H9 (cell line): ENCODE measurements around the gene SERPINA6. TPM values are rescaled to one million over a fixed set of nuclear protein-coding genes. Genes with fewer than 3 reads are reported as not detected.

Source experiments
- DNase-seq: peaks from one replicate; pipeline ENCODE4 v3.0.0-alpha.2; 2017
- H2AFZ ChIP-seq: one replicate; pipeline ENCODE4 v1.6.1; 2013; ENCODE audit warnings: mild to moderate bottlenecking, low read length, control low read depth, moderate library complexity
- H2AK5ac ChIP-seq: 2 replicates; pipeline ENCODE4 v1.6.1; 2013; ENCODE audit warnings: low read length, control low read depth, mixed read lengths; ENCODE audit not compliant: insufficient read length
- H2BK120ac ChIP-seq: one replicate; pipeline ENCODE4 v1.6.1; 2013; ENCODE audit warnings: low read depth, mild to moderate bottlenecking, low read length, control low read depth, inconsistent platforms; ENCODE audit not compliant: poor library complexity, severe bottlenecking
- H2BK12ac ChIP-seq: 2 replicates; pipeline ENCODE4 v1.6.1; 2013; ENCODE audit warnings: low read length, control low read depth, mixed read lengths, low read depth; ENCODE audit not compliant: insufficient read length
- H2BK15ac ChIP-seq: 2 replicates; pipeline ENCODE4 v1.6.1; 2013; ENCODE audit warnings: low read depth, low read length, control low read depth
- H2BK20ac ChIP-seq: one replicate; pipeline ENCODE4 v1.6.1; 2013; ENCODE audit warnings: low read depth, mild to moderate bottlenecking, low read length, control low read depth, inconsistent platforms; ENCODE audit not compliant: poor library complexity, severe bottlenecking
- H2BK5ac ChIP-seq: 2 replicates; pipeline ENCODE4 v1.6.1; 2013; ENCODE audit warnings: low read length, control low read depth, mixed read lengths; ENCODE audit not compliant: insufficient read length
- H3K14ac ChIP-seq: 2 replicates; pipeline ENCODE4 v1.6.1; 2013; ENCODE audit warnings: low read length, control low read depth; ENCODE audit not compliant: insufficient read depth
- H3K18ac ChIP-seq: 2 replicates; pipeline ENCODE4 v1.6.1; 2013; ENCODE audit warnings: low read depth, mild to moderate bottlenecking, mixed read lengths, low read length, control low read depth; ENCODE audit not compliant: insufficient read length
- H3K23ac ChIP-seq: 2 replicates; pipeline ENCODE4 v1.6.1; 2013; ENCODE audit warnings: low read length, control low read depth, mixed read lengths, low read depth; ENCODE audit not compliant: insufficient read length
- H3K23me2 ChIP-seq: 2 replicates; pipeline ENCODE4 v1.6.1; 2013; ENCODE audit warnings: low read depth, mild to moderate bottlenecking, mixed read lengths, low read length, control low read depth; ENCODE audit not compliant: insufficient read length, poor library complexity, severe bottlenecking
- H3K27ac ChIP-seq: 2 replicates; pipeline ENCODE4 v1.5.1; 2013; ENCODE audit warnings: low read length, control low read depth, mixed read lengths, low read depth; ENCODE audit not compliant: insufficient read length
- H3K27me3 ChIP-seq: 2 replicates; pipeline ENCODE4 v1.6.1; 2013; ENCODE audit warnings: low read length, control low read depth, inconsistent platforms; ENCODE audit not compliant: insufficient read depth
- H3K4ac ChIP-seq: 2 replicates; pipeline ENCODE4 v1.6.1; 2013; ENCODE audit warnings: low read depth, mild to moderate bottlenecking, control low read depth, inconsistent platforms, low read length, moderate library complexity
- H3K4me1 ChIP-seq: 2 replicates; pipeline ENCODE4 v1.6.1; 2013; ENCODE audit warnings: low read length, control low read depth, inconsistent platforms; ENCODE audit not compliant: insufficient read depth
- H3K4me2 ChIP-seq: 2 replicates; pipeline ENCODE4 v1.6.1; 2013; ENCODE audit warnings: low read length, control low read depth, mixed read lengths; ENCODE audit not compliant: insufficient read length, insufficient read depth
- H3K56ac ChIP-seq: 2 replicates; pipeline ENCODE4 v1.6.1; 2013; ENCODE audit warnings: low read depth, mild to moderate bottlenecking, mixed read lengths, low read length, control low read depth; ENCODE audit not compliant: insufficient read length
- H3K79me1 ChIP-seq: 2 replicates; pipeline ENCODE4 v1.6.1; 2013; ENCODE audit warnings: low read depth, mild to moderate bottlenecking, moderate library complexity, low read length, control low read depth, inconsistent platforms; ENCODE audit not compliant: insufficient read depth, poor library complexity, severe bottlenecking
- H3K79me2 ChIP-seq: 2 replicates; pipeline ENCODE4 v1.6.1; 2013; ENCODE audit warnings: low read length, control low read depth, inconsistent platforms; ENCODE audit not compliant: insufficient read depth
- H3K9ac ChIP-seq: 2 replicates; pipeline ENCODE4 v1.6.1; 2013; ENCODE audit warnings: low read length, control low read depth, mixed read lengths; ENCODE audit not compliant: insufficient read length; ENCODE audit errors: extremely low read depth
- H3K9me3 ChIP-seq: one replicate; pipeline ENCODE4 v1.6.1; 2013; ENCODE audit warnings: low read depth, low read length, inconsistent platforms; ENCODE audit not compliant: control insufficient read depth
- H3T11ph ChIP-seq: one replicate; pipeline ENCODE4 v1.6.1; 2013; ENCODE audit warnings: mild to moderate bottlenecking, low read length, control low read depth, inconsistent platforms
- H4K20me1 ChIP-seq: one replicate; pipeline ENCODE4 v1.6.1; 2013; ENCODE audit not compliant: control insufficient read depth, insufficient read length, insufficient read depth
- H4K5ac ChIP-seq: 2 replicates; pipeline ENCODE4 v1.6.1; 2013; ENCODE audit warnings: low read depth, mild to moderate bottlenecking, mixed read lengths, low read length, control low read depth; ENCODE audit not compliant: insufficient read length
- H4K8ac ChIP-seq: replicated peaks from 2 replicates; pipeline ENCODE4 v1.6.1; 2013; ENCODE audit warnings: low read length, control low read depth, mixed read lengths, low read depth; ENCODE audit not compliant: insufficient read length
- H4K91ac ChIP-seq: 2 replicates; pipeline ENCODE4 v1.6.1; 2013; ENCODE audit warnings: low read depth, mild to moderate bottlenecking, moderate library complexity, mixed read lengths, low read length, control low read depth; ENCODE audit not compliant: insufficient read length
- H3K27ac Mint-ChIP-seq, 3 experiments: 2 replicates in 2 of 3; 3 replicates in 1 of 3; pipeline ENCODE4 v1.8.0; 2020 to 2021; ENCODE audit warnings: mixed read lengths in 3 of 3, mild to moderate bottlenecking in 1 of 3, moderate library complexity in 1 of 3
- H3K27me3 Mint-ChIP-seq: 2 replicates; pipeline ENCODE4 v1.8.0; 2021; ENCODE audit warnings: low read depth, mild to moderate bottlenecking, moderate library complexity, mixed read lengths
- H3K36me3 Mint-ChIP-seq, 3 experiments: 2 replicates in 2 of 3; 3 replicates in 1 of 3; pipeline ENCODE4 v1.8.0; 2020 to 2021; ENCODE audit warnings: low read depth in 3 of 3, mixed read lengths in 3 of 3; ENCODE audit not compliant: insufficient read depth in 1 of 3
- H3K4me1 Mint-ChIP-seq, 2 experiments: 2 replicates each; pipeline ENCODE4 v1.8.0; 2020; ENCODE audit warnings: mixed read lengths in 2 of 2
- H3K4me3 Mint-ChIP-seq, 2 experiments: 2 replicates in 1 of 2; 3 replicates in 1 of 2; pipeline ENCODE4 v1.8.0; 2020 to 2021; ENCODE audit warnings: mild to moderate bottlenecking in 2 of 2, mixed read lengths in 2 of 2, moderate library complexity in 1 of 2
- H3K9me3 Mint-ChIP-seq, 2 experiments: 2 replicates in 1 of 2; 3 replicates in 1 of 2; pipeline ENCODE4 v1.8.0; 2020; ENCODE audit warnings: mild to moderate bottlenecking in 2 of 2, mixed read lengths in 2 of 2, moderate library complexity in 1 of 2
- CTCF ChIP-seq: fragments of 200-600 bp; sonication (generic); conservative IDR thresholded peaks from 3 replicates; pipeline ENCODE4 v1.8.0; 2021; ENCODE audit warnings: antibody characterized with exemption, mild to moderate bottlenecking
- WGBS: extraction: QIAGEN DNeasy Blood & Tissue Kit; methylation state at CpG from one replicate; pipeline ENCODE4 v1.1.7; 2013; ENCODE audit warnings: missing lambda C conversion rate, low lambda C conversion rate, mixed read lengths; ENCODE audit not compliant: insufficient read length; ENCODE audit errors: extremely low coverage; 5-methylcytosine and 5-hydroxymethylcytosine counted together
- long read RNA-seq: library from polyadenylated mRNA; unstranded; transcript quantifications from one replicate; pipeline ENCODE4 v2.0.0, GENCODE V29; 2020
- total RNA-seq: library from RNA; stranded (reverse); gene quantifications from 2 replicates; pipeline ENCODE4 v1.2.1, GENCODE V29; 2021

Gene SERPINA6
- not detected in 2 replicates for total RNA-seq
- long read RNA-seq: 0 reads

GRCh38 chr14:94322648-94323570 is at the start of gene SERPINA6:
Gene SERPINA6, minus strand, starts transcription at chr14:94323336. Its CDS starts 8,688 bp downstream, at chr14:94314648.
- Mint-ChIP-seq H3K4me1 (peaks cover 2 to 4% of the 10 kb centered on the region in 2 experiments; a peak in 3 of 4 replicates), H3K27ac (no peak within 1 kb of the TSS; a peak in 1 of 7 replicates), H3K27me3 (peaks cover 5% of the 10 kb centered on the region; the same call in 1 of the 2 replicates), H3K9me3 (0 out of 5 replicates have a peak, but pooled peaks cover 0 to 3% of the 10 kb centered on the region in 2 experiments), H3K4me3 (no peak within 1 kb of the TSS), H3K36me3 (no peaks in the 10 kb centered on the region)
- Histone ChIP-seq H3K27me3 (no peaks in the 10 kb centered on the region), H3K18ac (no peak within 1 kb of the TSS), H3K79me2 (no peaks in the 10 kb centered on the region), H3K14ac (no peak within 1 kb of the TSS), H4K20me1 (no peaks in the 10 kb centered on the region), H2AK5ac (no peak within 1 kb of the TSS), H2BK12ac (no peak within 1 kb of the TSS), H3K9ac (no peak within 1 kb of the TSS), H4K91ac (no peak within 1 kb of the TSS), H3K56ac (no peak within 1 kb of the TSS), H3K27ac (no peak within 1 kb of the TSS), H3K23ac (no peak within 1 kb of the TSS), H4K5ac (no peak within 1 kb of the TSS), H2BK15ac (no peak within 1 kb of the TSS), H3K23me2 (no peaks in the 10 kb centered on the region), H4K8ac (no peak within 1 kb of the TSS), H3K4me1 (no peaks in the 10 kb centered on the region), H3K4ac (no peak within 1 kb of the TSS), H3K9me3 (no peaks in the 10 kb centered on the region), H3T11ph (no peak within 1 kb of the TSS), H3K4me2 (no peak within 1 kb of the TSS), H2BK120ac (no peak within 1 kb of the TSS), H2BK20ac (no peak within 1 kb of the TSS), H2AFZ (no peak within 1 kb of the TSS), H3K79me1 (no peaks in the 10 kb centered on the region), H2BK5ac (no peak within 1 kb of the TSS)
- WGBS: no CpG with 5 or more reads among the region's 15 CpGs
- TF ChIP-seq CTCF: no peak
- no peak for DNase-seq
